Progenitor cell of endocrine pancreas (in vitro differentiated cells): ENCODE results near the gene WT1. TPM values are rescaled to one million over a fixed set of nuclear protein-coding genes. Genes with fewer than 3 reads are reported as not detected.

Experiments used
- DNase-seq: peaks from one replicate; pipeline ENCODE4 v3.0.0; 2021; ENCODE audit warnings: low spot score; ENCODE audit not compliant: unreplicated experiment
- H3K27ac Mint-ChIP-seq: 2 replicates; pipeline ENCODE4 v1.8.0; 2021; ENCODE audit warnings: mild to moderate bottlenecking, moderate library complexity, mixed read lengths
- H3K27me3 Mint-ChIP-seq: 2 replicates; pipeline ENCODE4 v1.8.0; 2021; ENCODE audit warnings: mixed read lengths
- H3K36me3 Mint-ChIP-seq: 2 replicates; pipeline ENCODE4 v1.8.0; 2022; ENCODE audit warnings: mixed read lengths; ENCODE audit not compliant: insufficient read depth
- H3K4me1 Mint-ChIP-seq: 2 replicates; pipeline ENCODE4 v1.8.0; 2021; ENCODE audit warnings: low read depth, mixed read lengths
- H3K4me3 Mint-ChIP-seq: 2 replicates; pipeline ENCODE4 v1.8.0; 2021; ENCODE audit warnings: low read depth, mild to moderate bottlenecking, moderate library complexity, mixed read lengths
- H3K9me3 Mint-ChIP-seq: 2 replicates; pipeline ENCODE4 v1.8.0; 2021; ENCODE audit warnings: low read depth, mixed read lengths
- total RNA-seq: library from RNA; stranded (reverse); gene quantifications from 2 replicates; pipeline ENCODE4 v1.2.1, GENCODE V29; 2021
- TF ChIP-seq, protein P1 (sequence below): fragments of 200-600 bp; sonication (generic); IDR thresholded peaks from one replicate; pipeline ENCODE4 v1.5.0; 2021; ENCODE audit warnings: antibody characterized with exemption, mild to moderate bottlenecking; ENCODE audit not compliant: unreplicated experiment

WT1 gene
- total RNA-seq, 1 donor from 2014 or later, result not detected

DNA sequence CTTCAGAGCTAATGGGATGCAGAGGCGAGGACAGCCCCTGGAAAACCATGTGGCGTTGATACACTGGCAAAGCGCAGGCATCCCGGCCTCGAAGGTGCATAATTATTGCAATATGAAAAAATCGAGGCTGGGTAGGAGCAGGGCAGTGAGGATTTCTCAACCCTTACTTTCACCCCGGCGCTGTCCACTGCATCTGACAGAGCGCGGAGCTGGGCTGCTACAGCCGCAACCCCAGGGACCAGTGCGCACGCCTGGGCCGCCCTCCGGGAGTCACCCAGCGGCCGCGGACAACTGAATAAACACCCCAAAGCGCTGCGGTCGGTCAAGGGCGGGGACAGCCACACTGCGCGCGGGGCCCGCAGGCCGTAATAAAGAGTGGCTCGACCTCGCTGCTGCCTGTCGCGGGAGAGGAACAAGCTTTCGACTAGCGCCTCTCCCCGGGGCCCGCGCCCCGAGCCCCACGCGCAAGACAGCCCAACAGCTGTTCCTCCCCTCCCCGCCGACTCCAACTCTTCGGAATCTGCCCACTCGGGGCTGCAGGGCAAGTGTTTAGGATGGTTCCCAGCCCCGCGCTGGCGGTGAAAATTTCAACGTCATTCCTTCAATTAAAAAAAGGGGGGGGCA is 3.6 kb upstream of the WT1 start:
- peak; percentile 33 for DNase-seq
- H3K9me3 Mint-ChIP-seq, result no peaks in the 10 kb centered on the region
- H3K36me3 Mint-ChIP-seq, result no peaks in the 10 kb centered on the region
- no peak overlapping the region for H3K4me3 Mint-ChIP-seq
- peaks cover 90% of the 10 kb centered on the region for H3K27me3 Mint-ChIP-seq
- peaks cover 6% of the 10 kb centered on the region for H3K4me1 Mint-ChIP-seq
- TF ChIP-seq, protein P1, sequence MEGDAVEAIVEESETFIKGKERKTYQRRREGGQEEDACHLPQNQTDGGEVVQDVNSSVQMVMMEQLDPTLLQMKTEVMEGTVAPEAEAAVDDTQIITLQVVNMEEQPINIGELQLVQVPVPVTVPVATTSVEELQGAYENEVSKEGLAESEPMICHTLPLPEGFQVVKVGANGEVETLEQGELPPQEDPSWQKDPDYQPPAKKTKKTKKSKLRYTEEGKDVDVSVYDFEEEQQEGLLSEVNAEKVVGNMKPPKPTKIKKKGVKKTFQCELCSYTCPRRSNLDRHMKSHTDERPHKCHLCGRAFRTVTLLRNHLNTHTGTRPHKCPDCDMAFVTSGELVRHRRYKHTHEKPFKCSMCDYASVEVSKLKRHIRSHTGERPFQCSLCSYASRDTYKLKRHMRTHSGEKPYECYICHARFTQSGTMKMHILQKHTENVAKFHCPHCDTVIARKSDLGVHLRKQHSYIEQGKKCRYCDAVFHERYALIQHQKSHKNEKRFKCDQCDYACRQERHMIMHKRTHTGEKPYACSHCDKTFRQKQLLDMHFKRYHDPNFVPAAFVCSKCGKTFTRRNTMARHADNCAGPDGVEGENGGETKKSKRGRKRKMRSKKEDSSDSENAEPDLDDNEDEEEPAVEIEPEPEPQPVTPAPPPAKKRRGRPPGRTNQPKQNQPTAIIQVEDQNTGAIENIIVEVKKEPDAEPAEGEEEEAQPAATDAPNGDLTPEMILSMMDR, result no peak
- no peak overlapping the region for H3K27ac Mint-ChIP-seq

- no peak for DNase-seq
- TF ChIP-seq, protein P1, result no peak
- Mint-ChIP-seq H3K9me3 (no peaks in the 10 kb centered on the region), H3K36me3 (no peaks in the 10 kb centered on the region), H3K27ac (no peak overlapping the region), H3K4me1 (peaks cover 6% of the 10 kb centered on the region), H3K27me3 (peaks cover 93% of the 10 kb centered on the region), H3K4me3 (no peak overlapping the region)
These were observed 3.1 kb upstream of the WT1 start for GRCh38 chr11:32438346-32438865.

DNA sequence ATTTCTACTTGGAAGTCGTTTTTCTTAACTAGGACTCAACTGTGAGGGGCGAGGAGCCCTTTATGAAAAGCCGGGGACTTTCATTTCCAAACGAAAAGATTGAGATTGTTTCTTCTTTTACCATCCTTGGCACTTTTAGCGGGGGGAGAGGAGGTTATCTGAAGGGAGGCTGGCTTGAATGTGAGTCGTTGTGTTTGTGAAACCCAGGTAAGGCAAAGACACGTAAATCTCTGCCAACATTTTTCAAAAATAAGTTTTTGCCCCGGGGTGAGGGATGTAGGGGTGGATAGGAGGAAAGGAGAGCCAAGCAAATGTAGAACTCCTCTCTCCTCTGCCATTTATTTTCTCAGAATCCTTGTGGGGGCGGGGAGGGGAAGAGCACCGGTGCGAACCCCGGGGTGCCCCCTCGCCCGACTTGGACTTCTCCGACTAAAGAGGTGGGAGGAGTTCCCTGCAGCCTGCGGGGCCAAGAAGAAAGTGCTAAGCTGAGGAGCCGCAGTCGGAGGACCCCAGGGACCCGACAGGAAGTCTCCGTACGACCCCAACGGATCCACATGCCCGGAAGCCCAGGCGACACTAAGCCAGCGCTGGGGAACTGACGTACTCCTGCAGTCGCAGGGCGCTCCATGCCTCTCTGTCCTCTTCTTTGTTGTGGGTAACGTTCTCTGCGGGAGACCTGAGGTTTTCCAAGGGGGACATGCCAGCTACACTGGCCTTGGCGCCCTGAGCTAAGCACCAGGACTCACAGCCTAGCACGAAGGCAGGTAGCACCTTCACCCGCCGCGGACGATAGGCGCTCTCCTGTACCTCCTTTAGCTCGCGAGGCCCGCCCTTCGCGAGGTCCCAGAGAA is 2.4 kb upstream of the WT1 start:
- TF ChIP-seq, protein P1, result no peak
- DNase-seq, result no peak
- no peaks in the 10 kb centered on the region for H3K9me3 Mint-ChIP-seq
- peaks cover 93% of the 10 kb centered on the region for H3K27me3 Mint-ChIP-seq
- H3K27ac Mint-ChIP-seq, result no peak overlapping the region
- H3K4me1 Mint-ChIP-seq, result peaks cover 6% of the 10 kb centered on the region
- no peaks in the 10 kb centered on the region for H3K36me3 Mint-ChIP-seq
- H3K4me3 Mint-ChIP-seq, result no peak overlapping the region

DNA sequence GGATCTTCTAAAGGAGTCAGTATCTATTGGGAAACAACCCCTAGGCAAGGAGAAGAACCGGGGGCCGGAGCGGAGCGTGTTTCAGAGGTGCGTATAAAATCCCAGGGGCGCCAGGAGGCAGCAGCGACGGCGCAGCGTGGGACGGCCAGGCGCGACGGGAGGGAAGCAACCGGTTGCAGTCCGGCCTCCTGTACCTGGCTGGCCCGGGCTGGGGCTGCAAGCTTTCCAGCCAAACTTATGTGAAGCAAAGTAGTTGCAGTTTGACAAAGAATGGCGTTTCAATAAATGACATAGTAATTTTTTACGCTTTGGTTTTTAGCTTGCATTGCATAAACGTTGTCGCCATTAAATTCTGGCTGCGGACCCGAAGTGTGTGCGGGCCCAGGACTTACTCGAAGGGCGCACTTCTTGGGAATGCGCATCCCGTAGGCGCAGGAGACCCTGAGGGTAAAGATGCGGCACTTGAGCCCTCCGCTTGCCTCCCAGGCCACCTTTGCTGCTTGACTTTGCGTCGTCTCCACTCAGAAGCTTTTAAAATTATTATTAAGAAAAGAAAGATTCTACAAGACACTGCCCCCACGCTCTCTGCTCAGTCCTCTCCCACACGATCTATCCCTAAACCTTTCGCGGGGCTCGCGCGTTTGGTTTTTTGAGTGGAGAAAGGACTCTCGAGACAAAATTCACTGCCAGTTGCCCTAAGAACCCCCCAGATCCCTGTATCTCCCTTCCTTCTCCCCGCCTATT is 1.6 kb upstream of the WT1 start:
- DNase-seq, result no peak
- Mint-ChIP-seq H3K36me3 (no peaks in the 10 kb centered on the region), H3K4me3 (no peak overlapping the region), H3K27ac (no peak overlapping the region), H3K27me3 (peaks cover 93% of the 10 kb centered on the region), H3K4me1 (peaks cover 6% of the 10 kb centered on the region), H3K9me3 (no peaks in the 10 kb centered on the region)
- TF ChIP-seq, protein P1, result no peak
